HFF-Myc (cell line): Measurements from ENCODE around the gene SMG7.

Source experiments
- DNase-seq: peaks from one replicate; pipeline ENCODE4 v3.0.0-alpha.2; 2011; ENCODE audit warnings: low read depth; ENCODE audit errors: extremely low read depth
- H3K4me3 ChIP-seq: replicated peaks from 2 replicates; pipeline ENCODE4 v1.5.1; 2011; ENCODE audit warnings: low read depth, mild to moderate bottlenecking, control low read depth, low read length
- CTCF ChIP-seq: IDR thresholded peaks from 2 replicates; pipeline ENCODE4 v1.5.1; 2012; ENCODE audit warnings: mild to moderate bottlenecking, low read depth, low read length, control low read depth; ENCODE audit errors: missing control alignments

SMG7 gene

GRCh38 chr1:183567584-183567983 lies 95.3 kb downstream of the SMG7 start:
- no peak for TF ChIP-seq CTCF
- DNase-seq, result no peak
- H3K4me3 ChIP-seq, result no peak overlapping the region

- no peak for TF ChIP-seq CTCF
- no peak for DNase-seq
- no peak overlapping the region for H3K4me3 ChIP-seq
Observed at GRCh38 chr1:183568176-183569021, 96.1 kb downstream of the SMG7 start.

DNA sequence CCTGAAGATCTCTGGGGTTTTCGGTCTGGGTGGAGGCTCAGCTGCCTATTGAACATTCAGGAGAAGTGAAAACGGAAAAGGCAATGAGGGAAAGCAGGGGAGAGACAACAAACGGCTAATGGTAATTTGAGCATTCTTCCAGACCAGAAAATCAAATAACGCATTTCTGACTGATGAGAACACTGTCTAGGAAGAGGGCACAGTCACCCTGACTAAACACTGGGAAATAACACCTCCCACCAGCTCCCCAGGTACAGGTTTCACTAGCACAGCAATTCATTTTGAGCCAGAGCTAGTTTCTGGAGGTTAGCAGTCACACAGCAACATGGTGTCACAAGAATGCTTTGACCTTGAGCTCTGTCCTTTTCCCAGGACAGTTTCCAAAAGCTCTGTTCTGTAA lies 96.8 kb downstream of the SMG7 start:
- no peak for TF ChIP-seq CTCF
- no peak for DNase-seq
- H3K4me3 ChIP-seq, result no peak overlapping the region

DNA sequence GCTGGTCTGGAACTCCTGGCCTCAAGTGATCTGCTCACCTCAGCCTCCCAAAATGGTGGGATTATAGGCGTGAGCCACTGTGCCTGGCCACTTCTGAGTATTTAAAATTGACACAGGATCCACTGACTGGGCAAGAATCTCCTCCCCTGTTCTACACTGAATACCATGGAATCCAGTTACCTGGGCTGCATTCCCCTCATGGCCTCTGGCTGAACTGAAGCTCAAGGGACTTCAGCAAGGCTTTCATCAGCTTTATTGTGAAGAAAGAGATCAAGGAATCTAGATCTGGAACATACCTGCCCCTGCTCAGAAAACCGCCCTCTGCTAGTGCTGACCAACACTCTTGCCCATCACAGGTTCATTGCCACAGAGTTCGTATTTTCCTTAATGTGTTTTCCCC lies 97.5 kb downstream of the SMG7 start:
- H3K4me3 ChIP-seq, result no peak overlapping the region
- DNase-seq, result no peak
- TF ChIP-seq CTCF, result no peak

- DNase-seq, result no peak
- H3K4me3 ChIP-seq, result no peak overlapping the region
- TF ChIP-seq CTCF, result no peak
Observed at GRCh38 chr1:183570451-183570850, 98.2 kb downstream of the SMG7 start.

DNA sequence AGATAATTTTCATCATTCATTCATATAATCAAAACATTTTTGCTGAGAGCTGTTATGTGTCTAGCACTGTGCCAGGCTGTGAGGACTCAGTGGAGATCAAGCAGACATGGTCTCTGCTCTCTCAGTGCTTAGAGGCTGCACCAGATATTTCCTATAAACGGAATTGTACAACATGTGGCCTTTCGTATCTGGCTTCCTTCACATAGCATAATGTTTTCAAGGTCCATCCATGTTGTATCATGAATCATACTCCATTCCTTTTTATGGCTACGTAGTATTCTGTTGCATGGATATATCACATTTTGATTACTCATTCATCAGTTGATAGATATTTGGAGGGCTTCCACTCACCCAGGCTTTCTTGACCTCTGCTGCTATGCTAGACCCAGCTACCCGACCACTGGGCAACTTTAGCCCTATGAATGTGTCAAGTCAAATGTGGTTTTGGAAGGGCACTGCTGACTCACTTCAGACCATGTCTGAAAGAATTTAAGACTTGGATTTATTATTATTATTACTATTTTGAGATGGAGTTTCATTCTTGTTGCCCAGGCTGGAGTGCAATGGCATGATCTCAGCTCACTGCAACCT lies 99.5 kb downstream of the SMG7 start:
- H3K4me3 ChIP-seq, result no peak overlapping the region
- no peak for DNase-seq
- TF ChIP-seq CTCF, result no peak
